DMS79 (cell line): Measurements from ENCODE around the gene POMZP3.
"Not testable (repeated sequence)": the region's sequence is repeated elsewhere in the genome, so short reads cannot be mapped to it uniquely, and the experiment has no call there.

Experiments
- DNase-seq: peaks from one replicate; lab custom pipeline; 2025; lab: John Stamatoyannopoulos, UW

POMZP3 gene

DNA sequence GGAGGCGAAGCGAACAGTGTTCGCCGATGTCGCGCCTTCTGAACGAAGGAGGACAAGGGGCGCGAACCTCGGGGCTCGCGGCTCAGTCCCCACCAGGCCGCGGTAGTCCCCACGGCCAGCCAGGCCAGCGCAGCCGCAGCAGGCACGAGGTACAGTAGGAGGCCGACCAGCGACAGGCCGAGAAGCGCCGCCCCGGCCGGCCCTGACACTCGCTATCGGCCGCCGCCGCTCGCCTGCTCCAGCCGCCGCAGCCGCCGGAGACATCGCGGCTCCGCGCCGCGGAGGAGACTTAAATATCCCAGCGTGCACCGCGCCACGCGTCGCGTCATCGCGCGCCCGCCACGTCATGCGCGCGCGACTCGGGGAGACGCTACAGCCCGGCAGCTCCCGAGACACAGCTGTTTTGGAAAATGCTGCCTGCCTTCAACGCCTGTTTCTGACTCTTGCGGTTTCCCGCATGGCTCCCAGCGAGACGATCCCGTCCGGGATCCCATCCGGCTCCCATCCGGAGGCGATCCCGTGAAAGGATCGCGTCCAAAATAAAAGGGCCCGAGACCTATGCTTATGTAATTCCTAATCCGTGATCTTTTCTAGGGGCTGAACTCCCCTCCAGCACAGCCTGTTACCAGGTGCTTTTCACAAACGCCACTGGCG is at the start of gene POMZP3:
TSS of gene POMZP3 (minus strand) at position 291 of the 654 bp plus-strand sequence. CDS start 1,215 bp downstream, outside the sequence.
- not testable (repeated sequence) for DNase-seq

DNA sequence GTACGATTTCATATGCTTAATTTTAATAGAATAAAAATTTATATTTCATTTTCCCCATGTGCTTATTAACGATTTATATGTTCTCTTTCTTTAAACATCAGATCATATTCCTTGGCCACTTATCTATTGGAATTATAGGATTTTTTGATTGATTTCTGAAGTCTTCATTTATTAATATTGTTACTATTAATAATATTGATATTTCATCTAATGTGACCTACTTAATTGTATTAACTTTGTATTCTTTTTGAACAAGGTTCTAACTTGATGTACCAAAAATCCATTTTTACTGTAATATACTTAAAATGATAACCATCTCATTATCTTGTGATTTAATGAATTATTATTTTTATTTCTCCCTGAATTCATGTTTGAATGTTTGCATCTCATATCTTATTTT is 48.7 kb upstream of the POMZP3 start:
- not testable (repeated sequence) for DNase-seq

DNA sequence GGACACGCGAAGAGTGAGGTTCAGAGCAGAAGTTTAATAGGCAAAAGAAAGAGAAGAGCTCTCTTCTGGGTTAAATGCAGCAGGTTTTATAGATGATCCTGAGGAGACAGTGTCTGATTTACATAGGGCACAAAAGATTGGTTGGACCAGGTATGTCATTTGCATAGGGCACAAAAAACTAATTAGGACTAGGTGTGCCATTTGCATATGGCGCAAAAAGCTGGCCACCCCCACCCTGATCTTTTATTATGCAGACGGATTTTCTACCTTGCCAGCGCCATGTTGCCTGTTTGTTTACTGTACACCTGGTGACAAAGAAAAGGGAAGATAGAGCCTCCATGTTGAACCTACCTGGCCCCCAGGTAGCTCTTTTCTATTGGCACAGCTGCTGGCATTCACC is 46.3 kb upstream of the POMZP3 start:
- not testable (repeated sequence) for DNase-seq

- DNase-seq, result not testable (repeated sequence)
Observed at GRCh38 chr7:76659212-76659611, 32.1 kb upstream of the POMZP3 start.

DNA sequence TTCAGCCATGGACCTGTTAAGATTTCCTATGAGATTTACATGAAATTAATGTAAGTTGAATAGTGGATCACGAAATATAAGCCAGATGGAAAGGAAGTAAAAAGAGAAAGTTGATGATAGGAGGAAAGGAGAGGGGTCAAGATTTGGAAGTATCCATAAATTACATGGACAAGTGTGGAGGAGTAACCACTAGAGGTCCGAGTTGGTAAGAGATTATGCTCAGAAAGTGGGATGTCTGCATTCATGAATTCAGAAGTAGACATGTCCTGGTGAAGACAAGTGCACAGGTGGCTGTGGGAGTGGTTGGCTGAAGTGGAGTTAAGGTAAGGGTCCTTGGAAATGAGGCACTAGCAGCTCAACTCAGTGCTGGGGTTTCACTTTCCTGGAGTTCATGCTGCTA is 29.3 kb upstream of the POMZP3 start:
- not testable (repeated sequence) for DNase-seq

DNA sequence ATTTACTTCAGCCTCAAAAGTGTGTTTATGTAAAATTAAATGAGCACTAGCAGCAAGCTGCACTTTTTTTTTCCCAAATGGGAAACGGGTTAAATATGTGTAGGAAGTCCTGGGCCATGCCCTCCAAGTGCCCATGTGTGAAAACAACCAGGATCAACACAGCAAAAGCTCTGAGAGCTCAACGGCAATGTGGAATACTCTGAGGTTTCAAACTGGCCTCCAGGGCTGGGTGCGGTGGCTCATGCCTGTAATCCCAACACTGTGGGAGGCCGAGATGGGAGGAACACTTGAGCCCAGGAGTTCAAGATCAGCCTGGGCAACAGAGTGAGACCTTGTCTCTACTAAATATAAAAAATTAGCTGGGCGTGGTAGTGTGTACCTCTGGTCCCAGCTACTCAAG is 15.5 kb upstream of the POMZP3 start:
- not testable (repeated sequence) for DNase-seq

GRCh38 chr7:76637061-76637691 is 10.1 kb upstream of the POMZP3 start:
- not testable (repeated sequence) for DNase-seq

GRCh38 chr7:76626581-76626980 is 498 bp downstream of the POMZP3 start:
- not testable (repeated sequence) for DNase-seq

DNA sequence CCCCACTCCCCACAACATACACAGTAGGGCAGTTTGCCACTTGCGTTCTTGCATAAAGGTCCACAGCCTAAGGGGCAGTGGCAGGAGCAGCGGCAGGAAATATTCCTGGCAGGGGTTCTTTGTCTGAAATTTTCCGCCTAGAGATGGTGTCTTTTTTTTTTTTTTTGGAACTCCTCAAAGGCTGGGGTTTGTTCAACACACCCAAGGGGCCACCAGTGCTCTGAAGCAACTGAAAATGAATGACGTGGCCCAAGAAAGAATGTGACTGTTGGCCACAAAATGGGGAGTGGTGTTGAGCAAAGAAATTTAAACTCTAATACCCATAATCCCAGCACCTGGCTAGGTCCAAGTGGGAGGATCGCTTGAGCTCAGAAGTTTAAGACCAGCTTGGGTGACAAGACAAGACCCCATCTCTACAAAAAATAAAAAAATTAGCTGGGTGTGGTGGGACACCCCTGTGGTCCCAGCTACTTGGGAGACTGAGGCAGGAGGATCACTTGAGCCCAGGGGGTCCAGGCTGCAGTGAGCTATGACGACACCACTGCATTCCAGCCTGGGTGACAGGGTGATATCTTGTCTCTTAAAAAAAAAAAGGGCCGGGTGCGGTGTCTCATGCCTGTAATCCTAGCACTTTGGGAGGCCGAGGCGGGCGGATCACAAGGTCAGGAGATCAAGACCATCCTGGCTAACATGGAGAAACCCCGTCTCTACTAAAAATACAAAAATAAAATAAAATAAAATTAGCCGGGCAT is 7.5 kb downstream of the POMZP3 start:
- DNase-seq, result not testable (repeated sequence)

GRCh38 chr7:76613783-76614182 is 13.3 kb downstream of the POMZP3 start:
- DNase-seq, result not testable (repeated sequence)

DNA sequence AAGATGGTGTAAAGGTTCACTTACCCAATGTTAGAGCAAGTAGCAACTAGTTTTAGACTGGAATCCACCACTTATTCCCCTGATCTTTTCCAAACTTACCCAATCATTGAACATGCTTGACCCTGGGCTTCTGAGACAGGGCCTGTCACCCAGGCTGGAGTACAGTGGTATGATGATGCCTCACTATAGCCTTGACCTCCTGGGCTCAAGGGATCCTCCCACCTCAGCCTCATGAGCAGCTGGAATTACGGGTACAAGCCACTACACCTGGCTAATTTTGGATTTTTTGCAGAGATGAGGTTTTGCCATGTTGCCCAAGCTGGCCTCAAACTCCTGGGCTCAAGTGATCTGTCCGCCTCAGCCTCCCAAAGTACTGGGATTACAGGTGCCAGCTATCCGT is 14.8 kb downstream of the POMZP3 start:
- DNase-seq, result not testable (repeated sequence)

DNA sequence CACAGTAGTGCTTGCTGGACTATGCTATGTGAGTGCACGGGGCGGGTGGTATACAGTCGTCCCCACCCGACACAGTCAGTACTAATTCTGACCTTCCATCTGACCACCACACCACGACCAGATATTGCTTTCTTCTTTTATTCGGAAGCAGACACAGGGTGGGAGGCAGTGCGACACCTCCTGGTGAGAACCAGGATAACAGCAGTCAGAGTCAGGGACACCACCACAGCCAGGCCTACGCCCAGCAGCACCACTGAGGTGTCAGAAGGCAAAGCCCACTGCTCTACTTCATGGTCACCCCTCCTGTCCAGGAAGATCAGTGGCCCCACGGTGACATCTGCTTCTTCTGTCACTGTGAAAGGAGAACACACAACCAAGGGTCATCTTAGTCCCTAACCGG is 17.2 kb downstream of the POMZP3 start:
- not testable (repeated sequence) for DNase-seq

DNA sequence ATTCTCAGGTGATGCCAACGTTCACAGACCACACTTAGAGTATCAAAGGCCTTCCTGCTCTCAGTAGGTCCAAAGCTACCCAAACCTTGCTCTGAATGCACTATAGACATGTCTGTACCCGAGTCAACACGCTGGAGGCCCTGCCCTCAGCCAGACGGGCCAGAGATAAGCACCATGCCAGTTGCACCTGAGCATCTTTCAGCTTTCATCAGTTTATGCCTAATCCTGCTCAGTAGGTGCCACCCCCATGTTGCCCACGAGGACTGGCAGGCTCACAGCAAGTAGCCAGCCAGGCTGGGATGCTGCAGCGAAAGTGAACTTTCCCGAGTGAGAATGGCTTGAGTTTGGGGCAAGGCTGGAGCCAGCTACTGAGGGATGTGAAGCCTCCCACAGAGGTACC is 18.6 kb downstream of the POMZP3 start:
- not testable (repeated sequence) for DNase-seq

DNA sequence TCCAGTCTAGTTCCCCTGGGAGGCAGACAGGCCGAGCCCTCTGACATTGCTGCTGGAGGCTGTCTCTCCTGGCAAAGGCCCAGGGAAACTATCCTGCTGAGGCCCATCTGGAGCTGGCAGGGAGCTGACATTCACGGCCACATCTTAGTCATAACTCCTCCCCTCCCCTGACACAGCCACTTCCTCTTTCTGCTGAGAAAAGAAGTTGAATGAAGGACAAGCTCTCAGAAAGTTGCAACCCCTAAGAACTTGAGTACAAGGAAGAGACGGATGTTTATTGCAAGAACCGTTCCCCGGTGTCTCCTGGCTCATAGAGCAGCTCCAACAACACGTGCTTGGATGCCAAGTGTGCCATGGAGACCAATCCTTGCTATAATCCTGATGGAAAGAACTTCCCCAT is 21.1 kb downstream of the POMZP3 start:
- DNase-seq, result peak; percentile 27

DNA sequence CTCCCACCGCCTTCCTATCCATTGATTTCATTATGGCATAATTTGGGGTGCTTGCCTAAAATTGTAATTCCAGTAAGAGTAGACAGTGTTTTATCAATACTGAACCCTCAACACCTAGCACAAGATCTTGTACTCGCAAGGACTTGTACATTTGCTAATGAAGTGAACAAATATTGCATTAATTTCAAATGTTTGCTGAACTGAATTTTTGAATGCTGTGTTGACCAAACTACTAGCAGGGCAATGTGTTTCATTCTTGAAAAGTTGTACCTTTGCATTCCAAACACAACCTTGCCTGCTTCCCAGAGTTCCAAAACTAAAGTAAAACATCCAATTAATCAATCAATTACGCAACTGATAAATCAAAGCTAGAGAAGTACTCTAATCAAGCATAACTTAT is 26.4 kb downstream of the POMZP3 start:
- DNase-seq, result not testable (repeated sequence)

- not testable (repeated sequence) for DNase-seq
Observed at GRCh38 chr7:76600116-76600482, 27.0 kb downstream of the POMZP3 start.

GRCh38 chr7:76598590-76599264 is 28.4 kb downstream of the POMZP3 start:
- not testable (repeated sequence) for DNase-seq

GRCh38 chr7:76597288-76597687 is 29.8 kb downstream of the POMZP3 start:
- DNase-seq, result not testable (repeated sequence)

DNA sequence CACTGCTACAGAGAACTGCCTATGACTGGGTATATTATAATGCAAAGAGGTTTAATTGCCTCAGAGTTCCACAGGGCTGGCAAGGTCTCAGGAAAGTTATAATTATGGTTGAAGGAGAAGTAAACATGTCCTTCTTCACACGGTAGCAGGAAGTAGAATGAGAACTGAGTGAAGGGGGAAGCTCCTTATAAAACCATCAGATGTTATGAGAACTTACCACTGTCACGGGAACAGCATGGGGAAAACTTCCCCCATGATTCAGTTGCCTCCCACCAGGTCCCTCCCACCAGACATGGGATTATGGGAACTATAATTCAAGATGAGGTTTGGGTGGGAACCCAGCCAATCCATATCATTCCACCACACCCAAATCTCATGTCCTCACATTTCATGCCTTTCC is 34.4 kb downstream of the POMZP3 start:
- DNase-seq, result not testable (repeated sequence)

DNA sequence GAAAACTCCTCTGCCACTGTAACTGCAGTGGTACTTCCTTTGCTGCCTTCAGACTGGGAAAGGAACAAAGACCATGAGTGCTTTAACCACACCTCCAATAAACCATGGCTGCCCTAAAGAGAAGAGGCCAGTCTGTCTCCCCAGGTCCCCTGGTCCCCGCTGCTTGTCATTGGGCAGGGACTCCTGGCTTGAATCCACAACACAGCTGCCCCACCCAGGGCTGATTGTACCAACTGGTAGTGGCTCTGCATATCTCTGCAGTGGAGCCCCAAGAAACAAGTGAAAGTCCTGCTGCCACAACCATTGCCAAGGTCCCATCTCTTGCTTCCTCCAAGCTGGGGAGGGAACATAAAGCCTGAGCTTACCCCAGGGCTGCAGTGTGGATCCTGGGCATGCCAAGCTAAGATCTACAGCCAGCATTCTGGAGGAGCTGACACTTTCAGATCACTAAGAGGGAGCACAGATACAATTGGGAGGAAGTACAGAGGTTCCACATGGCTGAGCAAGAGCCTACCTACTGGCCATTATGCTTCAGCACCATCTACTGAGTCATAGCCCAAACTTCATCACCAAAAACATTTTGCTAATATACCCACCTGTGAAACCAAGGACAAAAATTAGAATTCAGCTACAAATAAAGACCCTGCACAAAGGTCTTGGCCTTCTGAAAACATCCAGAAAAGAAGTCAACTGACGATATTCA is 35.3 kb downstream of the POMZP3 start:
- not testable (repeated sequence) for DNase-seq

- not testable (repeated sequence) for DNase-seq
Observed at GRCh38 chr7:76591033-76591432, 36.0 kb downstream of the POMZP3 start.

- DNase-seq, result not testable (repeated sequence)
Observed at GRCh38 chr7:76588586-76588985, 38.5 kb downstream of the POMZP3 start.
